Ascending aorta (tissue), 2 donors: ENCODE results near the gene CTNS. TPM values are rescaled to one million over a fixed set of nuclear protein-coding genes. Genes with fewer than 3 reads are reported as not detected.

ENCODE experiments used
- DNase-seq, 2 donors: peaks; one replicate each; pipeline ENCODE4 v3.0.0-alpha.2; 2019; ENCODE audit warnings: low spot score in 2 of 2
- H3K27ac ChIP-seq, 2 donors: fragments of 200-600 bp; sonication (generic); one replicate each; pipeline ENCODE4 v1.5.1; 2016 to 2017; ENCODE audit warnings: mild to moderate bottlenecking in 1 of 2
- H3K27me3 ChIP-seq: fragments of 200-600 bp; sonication (generic); one replicate; pipeline ENCODE4 v1.5.1; 2017
- H3K36me3 ChIP-seq, 2 donors: fragments of 200-600 bp; sonication (generic); one replicate each; pipeline ENCODE4 v1.5.1; 2016
- H3K4me1 ChIP-seq, 2 donors: fragments of 200-600 bp; sonication (generic); one replicate each; pipeline ENCODE4 v1.5.1; 2016 to 2017; ENCODE audit warnings: mild to moderate bottlenecking in 1 of 2
- H3K4me3 ChIP-seq, 2 donors: fragments of 200-600 bp; sonication (generic); one replicate each; pipeline ENCODE4 v1.5.1; 2016 to 2017; ENCODE audit warnings: mild to moderate bottlenecking in 1 of 2
- H3K9me3 ChIP-seq, 2 donors: fragments of 200-600 bp; sonication (generic); one replicate each; pipeline ENCODE4 v1.5.1; 2016
- intact Hi-C: fragments of 100-400 bp; cut with DNase I; formaldehyde crosslinking; loops from one replicate; pipeline ENCODE4 v1.15.1; 2023
- total RNA-seq: library from RNA; depleted of rRNA; stranded (reverse); fragments of >200 nt; gene quantifications from one replicate; pipeline ENCODE4 v1.1.0, GENCODE V29; 2016
- TF ChIP-seq, protein P1 (sequence below), 3 experiments: fragments of 200-600 bp in 2 of 3; fragments of 450-650 bp in 1 of 3; sonication (generic) in 2 of 3; IDR thresholded peaks; one replicate each; pipeline ENCODE4 v1.5.1; 2016 to 2019; ENCODE audit warnings: antibody characterized with exemption in 3 of 3, mild to moderate bottlenecking in 1 of 3, moderate library complexity in 1 of 3

CTNS gene
- total RNA-seq, 1 donor from 2014 or later, result 16.7 TPM

DNA sequence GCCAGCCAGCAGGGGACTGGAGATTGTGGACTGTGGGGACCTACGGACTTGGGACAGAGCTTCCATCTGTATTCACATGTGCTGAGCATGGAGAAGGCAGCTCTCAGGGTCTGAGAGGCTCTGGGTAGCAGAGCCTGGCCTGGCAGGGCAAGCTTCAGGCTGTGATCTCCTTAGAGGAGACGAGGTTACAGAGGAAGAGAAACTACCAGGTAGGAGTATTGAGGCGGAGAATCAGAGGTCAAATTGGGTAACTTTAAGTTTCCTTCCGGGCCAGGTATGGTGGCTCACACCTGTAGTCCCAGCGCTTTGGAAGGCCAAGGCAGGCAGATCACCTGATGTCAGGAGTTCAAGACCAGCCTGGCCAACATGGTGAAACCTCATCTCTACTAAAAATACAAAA is 8.8 kb downstream of the CTNS start:
- Histone ChIP-seq H3K4me3 (no peak overlapping the region), H3K4me1 (no peaks in the 10 kb centered on the region), H3K27ac (no peak overlapping the region), H3K27me3 (no peaks in the 10 kb centered on the region), H3K36me3 (peaks cover 23 to 44% of the 10 kb centered on the region in 2 donors), H3K9me3 (no peaks in the 10 kb centered on the region)
- TF ChIP-seq, protein P1, sequence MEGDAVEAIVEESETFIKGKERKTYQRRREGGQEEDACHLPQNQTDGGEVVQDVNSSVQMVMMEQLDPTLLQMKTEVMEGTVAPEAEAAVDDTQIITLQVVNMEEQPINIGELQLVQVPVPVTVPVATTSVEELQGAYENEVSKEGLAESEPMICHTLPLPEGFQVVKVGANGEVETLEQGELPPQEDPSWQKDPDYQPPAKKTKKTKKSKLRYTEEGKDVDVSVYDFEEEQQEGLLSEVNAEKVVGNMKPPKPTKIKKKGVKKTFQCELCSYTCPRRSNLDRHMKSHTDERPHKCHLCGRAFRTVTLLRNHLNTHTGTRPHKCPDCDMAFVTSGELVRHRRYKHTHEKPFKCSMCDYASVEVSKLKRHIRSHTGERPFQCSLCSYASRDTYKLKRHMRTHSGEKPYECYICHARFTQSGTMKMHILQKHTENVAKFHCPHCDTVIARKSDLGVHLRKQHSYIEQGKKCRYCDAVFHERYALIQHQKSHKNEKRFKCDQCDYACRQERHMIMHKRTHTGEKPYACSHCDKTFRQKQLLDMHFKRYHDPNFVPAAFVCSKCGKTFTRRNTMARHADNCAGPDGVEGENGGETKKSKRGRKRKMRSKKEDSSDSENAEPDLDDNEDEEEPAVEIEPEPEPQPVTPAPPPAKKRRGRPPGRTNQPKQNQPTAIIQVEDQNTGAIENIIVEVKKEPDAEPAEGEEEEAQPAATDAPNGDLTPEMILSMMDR (IDR thresholded peaks at IDR 0.05), result no peak
- intact Hi-C loops, result no loop called here
- no peak for DNase-seq

DNA sequence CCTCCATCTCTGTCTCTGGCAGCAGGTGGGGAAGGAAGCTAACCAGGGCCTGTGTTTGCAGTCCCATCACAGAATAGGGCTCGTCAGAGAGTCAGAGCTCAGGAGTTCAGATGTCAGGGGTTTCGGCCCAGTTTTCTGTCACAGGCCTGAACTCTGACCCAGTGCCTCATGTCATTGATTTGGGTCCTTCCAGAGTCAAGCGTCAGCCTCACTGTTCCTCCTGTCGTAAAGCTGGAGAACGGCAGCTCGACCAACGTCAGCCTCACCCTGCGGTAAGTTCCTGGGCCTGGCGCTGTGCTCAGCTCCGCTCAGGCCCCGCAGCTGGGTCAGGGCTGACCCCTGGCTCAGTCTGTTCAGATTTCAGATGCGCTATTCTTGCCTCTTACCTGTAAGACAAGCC is 10.7 kb downstream of the CTNS start:
- intact Hi-C loops, result no loop called here
- DNase-seq, result no peak
- H3K4me1 ChIP-seq, result no peaks in the 10 kb centered on the region
- H3K4me3 ChIP-seq, result no peak overlapping the region
- no peaks in the 10 kb centered on the region for H3K9me3 ChIP-seq
- TF ChIP-seq, protein P1 (IDR thresholded peaks at IDR 0.05), result no peak
- H3K36me3 ChIP-seq, result peaks cover 19 to 45% of the 10 kb centered on the region in 2 donors
- no peak overlapping the region for H3K27ac ChIP-seq
- H3K27me3 ChIP-seq, result no peaks in the 10 kb centered on the region

DNA sequence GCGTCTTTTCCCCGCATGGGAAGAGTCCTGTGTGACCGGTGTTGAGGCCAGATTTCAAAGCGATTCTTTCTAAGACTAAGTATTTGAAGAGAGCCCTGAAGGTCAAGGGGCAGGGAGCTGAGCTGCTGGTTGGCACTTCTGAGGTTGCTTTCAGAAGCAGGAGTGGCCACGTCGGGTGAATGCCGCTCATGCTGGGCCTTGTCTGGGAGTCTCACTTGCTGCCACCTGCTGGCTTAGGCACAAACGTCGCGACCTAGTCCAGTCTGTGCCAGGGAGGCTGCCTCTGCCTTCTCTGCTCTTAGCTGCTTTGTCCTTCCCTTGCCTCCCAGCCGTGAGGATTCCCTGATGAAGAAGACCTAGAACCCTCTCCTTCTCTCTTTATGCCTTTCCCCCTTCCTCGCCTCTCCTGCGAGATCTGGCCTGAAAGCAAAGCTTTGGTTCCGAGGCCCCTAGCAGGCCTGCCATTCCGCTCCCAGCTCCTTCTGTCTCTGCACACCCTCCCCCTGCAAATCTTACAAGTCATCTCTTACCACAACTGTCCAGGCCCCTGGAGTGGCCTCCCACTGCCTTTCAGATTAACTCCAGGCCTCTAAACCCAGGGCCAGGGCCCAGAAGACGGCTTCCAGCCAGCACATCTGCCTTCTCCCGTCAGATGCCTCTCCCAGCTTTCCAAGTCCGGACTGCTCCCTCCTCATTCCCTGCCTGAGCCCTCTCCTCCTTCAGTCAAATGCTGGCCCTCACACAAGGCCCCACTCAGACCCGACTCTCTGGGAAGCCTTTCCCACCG is 11.4 kb downstream of the CTNS start:
- DNase-seq, result no peak
- Histone ChIP-seq H3K4me3 (no peak overlapping the region), H3K9me3 (no peaks in the 10 kb centered on the region), H3K36me3 (peaks cover 15 to 45% of the 10 kb centered on the region in 2 donors), H3K4me1 (no peaks in the 10 kb centered on the region), H3K27me3 (no peaks in the 10 kb centered on the region), H3K27ac (no peak overlapping the region)
- intact Hi-C loops, result no loop called here
- TF ChIP-seq, protein P1 (IDR thresholded peaks at IDR 0.05), result peak in 1 of 3 experiments; percentile 19

DNA sequence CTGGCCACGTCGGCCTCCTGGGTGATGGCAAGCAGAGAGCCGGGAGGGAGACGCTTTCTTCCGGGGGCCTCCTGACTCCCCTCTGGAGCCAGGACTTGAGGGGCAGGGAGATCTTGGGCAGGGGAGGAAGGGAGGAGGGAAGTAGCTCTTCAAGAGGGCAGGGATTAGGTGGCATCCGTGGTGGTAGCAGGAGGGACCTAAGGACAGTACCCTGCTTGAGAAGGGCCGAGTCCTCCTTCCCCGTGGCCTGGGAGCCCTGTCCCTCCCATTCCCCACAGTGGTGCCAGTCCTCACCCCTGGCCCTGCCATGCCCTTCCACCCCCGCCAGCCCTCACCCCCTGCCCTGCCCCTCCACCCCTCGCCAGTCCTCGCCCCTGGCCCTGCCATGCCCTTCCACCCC is 19.2 kb downstream of the CTNS start:
- Histone ChIP-seq H3K36me3 (peaks cover 0 to 2% of the 10 kb centered on the region in 2 donors), H3K4me1 (peaks cover 9 to 18% of the 10 kb centered on the region in 2 donors), H3K4me3 (no peak overlapping the region), H3K9me3 (no peaks in the 10 kb centered on the region), H3K27me3 (no peaks in the 10 kb centered on the region), H3K27ac (no peak overlapping the region)
- DNase-seq, result no peak
- intact Hi-C loops, result no loop called here
- TF ChIP-seq, protein P1 (IDR thresholded peaks at IDR 0.05), result no peak

DNA sequence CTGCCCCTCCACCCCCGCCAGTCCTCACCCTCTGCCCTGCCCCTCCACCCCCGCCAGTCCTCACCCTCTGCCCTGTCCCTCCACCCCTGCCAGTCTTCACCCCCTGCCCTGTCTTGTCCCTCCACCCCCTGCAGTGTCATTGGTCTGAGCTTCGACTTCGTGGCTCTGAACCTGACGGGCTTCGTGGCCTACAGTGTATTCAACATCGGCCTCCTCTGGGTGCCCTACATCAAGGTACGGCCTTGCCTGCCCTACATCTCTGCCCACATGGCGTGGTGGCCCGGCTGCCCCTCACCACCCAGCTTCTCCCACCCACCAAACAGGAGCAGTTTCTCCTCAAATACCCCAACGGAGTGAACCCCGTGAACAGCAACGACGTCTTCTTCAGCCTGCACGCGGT is 19.8 kb downstream of the CTNS start:
- Histone ChIP-seq H3K9me3 (no peaks in the 10 kb centered on the region), H3K4me3 (no peak overlapping the region), H3K27ac (no peak overlapping the region), H3K36me3 (peaks cover 1 to 2% of the 10 kb centered on the region in 2 donors), H3K4me1 (peaks cover 9 to 18% of the 10 kb centered on the region in 2 donors), H3K27me3 (no peaks in the 10 kb centered on the region)
- no peak for DNase-seq
- TF ChIP-seq, protein P1 (IDR thresholded peaks at IDR 0.05), result no peak
- intact Hi-C loops, result no loop called here
